ENCODE measurements around the gene SPTBN1. TPM values are rescaled to one million over a fixed set of nuclear protein-coding genes. Genes with fewer than 3 reads are reported as not detected.

The SPTBN1 gene
- total and polyA plus RNA-seq, 2 of the 13 experiments (the other 11 are each of a cell fraction or from before 2014, with no cell fraction given) = 123 to 299 TPM

- TF ChIP-seq ESRRA (CRISPR knock-in tag; IDR thresholded peaks at IDR 0.05; ENCODE audit: low read depth) (peak; percentile 62; the same call in 1 of the 2 replicates), ZHX1 (CRISPR knock-in tag; IDR thresholded peaks at IDR 0.05; ENCODE audit: low read depth) (no peak), FOXO4 (CRISPR knock-in tag; conservative IDR thresholded peaks at IDR 0.05) (0 out of 2 replicates have a peak, but pooled peaks have one; percentile 76), SOX6 (IDR thresholded peaks at IDR 0.05) (no peak), SOX6 (CRISPR knock-in tag; IDR thresholded peaks at IDR 0.05) (peak; percentile 41; the same call in 1 of the 2 replicates), PATZ1 (CRISPR knock-in tag; IDR thresholded peaks at IDR 0.05) (0 out of 2 replicates have a peak, but pooled peaks have one; percentile 21), BCL3 (CRISPR knock-in tag; IDR thresholded peaks at IDR 0.05) (peak; percentile 55; the same call in 1 of the 2 replicates), FUBP1 (CRISPR knock-in tag; IDR thresholded peaks at IDR 0.05; ENCODE audit: borderline replicate concordance) (no peak), STAG1 (CRISPR knock-in tag; IDR thresholded peaks at IDR 0.05) (peak; percentile 13; the same call in 1 of the 2 replicates), ZBTB4 (CRISPR knock-in tag; IDR thresholded peaks at IDR 0.05; ENCODE audit: borderline replicate concordance) (peak; percentile 56; the same call in 1 of the 2 replicates), ATF4 (CRISPR knock-in tag; IDR thresholded peaks at IDR 0.05) (0 out of 4 replicates have a peak, but pooled peaks of 1 of the 2 experiments have one; percentile 3), PRPF4 (IDR thresholded peaks at IDR 0.05; ENCODE audit: low read depth, low read length, poor library complexity, severe bottlenecking) (peak; percentile 32), FOSL2 (CRISPR knock-in tag; IDR thresholded peaks at IDR 0.05) (0 out of 2 replicates have a peak, but pooled peaks have one; percentile 24)
These were observed 113.7 kb downstream of the SPTBN1 start (continued) for GRCh38 chr2:54569745-54570301.
